ENCODE measurements around the gene B4GALT2. TPM values are rescaled to one million over a fixed set of nuclear protein-coding genes. Genes with fewer than 3 reads are reported as not detected.
A peak's percentile ranks its signal among the peaks of the same experiment; 100 is the strongest.

B4GALT2 gene
- total and polyA plus RNA-seq, 9 of the 15 experiments (the other 6 are each of a cell fraction or from before 2014, with no cell fraction given), result 1.3 to 86.8 (median 43.8) TPM

DNA sequence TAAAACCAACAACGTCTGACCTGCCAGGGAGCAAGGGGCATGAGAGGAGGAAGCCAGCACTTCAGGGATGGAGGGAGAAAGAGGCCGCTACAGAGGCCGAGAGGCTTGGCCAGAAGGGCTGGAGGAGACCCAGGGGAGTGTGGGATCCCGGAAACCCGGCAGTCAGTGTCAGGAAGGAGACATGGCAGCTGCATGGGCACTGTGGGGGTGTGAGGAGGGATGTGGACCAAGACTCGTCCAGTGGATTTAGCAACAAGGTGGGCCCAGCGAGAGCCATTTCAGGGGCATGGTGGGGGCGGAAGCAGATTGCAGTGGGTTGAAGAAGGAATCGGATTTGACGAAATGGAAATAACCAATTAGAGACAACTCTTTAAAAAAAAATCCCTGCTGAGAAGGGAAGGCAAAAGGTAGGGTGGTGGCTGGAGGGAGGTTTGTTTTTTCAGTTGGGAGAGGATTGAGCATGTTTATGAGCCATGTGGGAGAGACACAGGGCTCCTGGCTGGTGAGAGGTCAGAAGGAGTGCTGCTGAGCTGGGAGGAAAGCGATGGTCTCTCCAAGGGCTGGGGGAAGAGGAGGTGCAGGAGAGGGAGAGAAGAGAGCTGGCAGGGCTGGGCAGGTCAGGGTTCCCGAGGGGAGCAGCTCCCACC, 4.4 kb downstream of the B4GALT2 start:
- Histone ChIP-seq H3K36me3 (ENCODE audit: control insufficient read depth, insufficient read depth, low read length) (peaks cover 72% of the 10 kb centered on the region; the same call in 2 of the 3 replicates), H3K4me3 (no peak overlapping the region), H3K9ac (ENCODE audit: insufficient read depth in 1 of 2, low read depth in 2 of 2, low read length in 2 of 2) (peak overlapping the region in 1 of 2 experiments; percentile 99; a peak in 2 of 4 replicates), H3K4me2 (ENCODE audit: insufficient read depth, low read length) (no peak overlapping the region), H3K4me1 (replicated peaks in 1 of 2; ENCODE audit: control insufficient read depth in 2 of 2, insufficient read depth in 2 of 2, low read length in 2 of 2) (peaks cover 21 to 56% of the 10 kb centered on the region in 2 experiments), H3K9me3 (replicated peaks; ENCODE audit: control insufficient read depth, insufficient read depth, low read depth, low read length) (no peaks in the 10 kb centered on the region), H3K27ac (ENCODE audit: extremely low read depth, low read depth, low read length) (no peak overlapping the region), H2AFZ (ENCODE audit: low read depth, low read length) (no peak overlapping the region), H4K20me1 (replicated peaks; ENCODE audit: control insufficient read depth, insufficient read depth, low read length) (0 out of 2 replicates have a peak, but pooled peaks cover 9% of the 10 kb centered on the region), H3K27me3 (ENCODE audit: control insufficient read depth in 2 of 2, insufficient read depth in 2 of 2, low read length in 2 of 2) (no peaks in the 10 kb centered on the region), H3K9me1 (ENCODE audit: control insufficient read depth, insufficient read depth, low read length) (peaks cover 14% of the 10 kb centered on the region), H3K79me2 (ENCODE audit: control insufficient read depth, insufficient read depth, low read length) (peaks cover 46% of the 10 kb centered on the region)
- ChIA-PET POLR2A (interaction anchor here (0.6 to 1.2 kb wide), 4 partner anchors 8 to 65 kb away, joined by 3 to 6 read pairs (median 3); no protein-coding TSS in a partner anchor), CTCF (ENCODE audit: low intra/inter-chr PET ratio) (no interaction called here)
- DNase-seq (ENCODE audit: extremely low read depth in 1 of 4, low spot score in 3 of 4), result no peak
- no peak for TF ChIP-seq ZNF232 (CRISPR knock-in tag; IDR thresholded peaks at IDR 0.05)
- TF ChIP-seq, protein P1, sequence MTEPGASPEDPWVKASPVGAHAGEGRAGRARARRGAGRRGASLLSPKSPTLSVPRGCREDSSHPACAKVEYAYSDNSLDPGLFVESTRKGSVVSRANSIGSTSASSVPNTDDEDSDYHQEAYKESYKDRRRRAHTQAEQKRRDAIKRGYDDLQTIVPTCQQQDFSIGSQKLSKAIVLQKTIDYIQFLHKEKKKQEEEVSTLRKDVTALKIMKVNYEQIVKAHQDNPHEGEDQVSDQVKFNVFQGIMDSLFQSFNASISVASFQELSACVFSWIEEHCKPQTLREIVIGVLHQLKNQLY (CRISPR knock-in tag; conservative IDR thresholded peaks at IDR 0.05), result no peak
- no peak for TF ChIP-seq XRCC5 (IDR thresholded peaks at IDR 0.05; ENCODE audit: low read depth, low read length)
- no peak for TF ChIP-seq FUS (optimal IDR thresholded peaks at IDR 0.05; ENCODE audit: low read depth, low read length)
- no peak for TF ChIP-seq PTBP1 (IDR thresholded peaks at IDR 0.05; ENCODE audit: low read depth, low read length)
- TF ChIP-seq, protein P2, sequence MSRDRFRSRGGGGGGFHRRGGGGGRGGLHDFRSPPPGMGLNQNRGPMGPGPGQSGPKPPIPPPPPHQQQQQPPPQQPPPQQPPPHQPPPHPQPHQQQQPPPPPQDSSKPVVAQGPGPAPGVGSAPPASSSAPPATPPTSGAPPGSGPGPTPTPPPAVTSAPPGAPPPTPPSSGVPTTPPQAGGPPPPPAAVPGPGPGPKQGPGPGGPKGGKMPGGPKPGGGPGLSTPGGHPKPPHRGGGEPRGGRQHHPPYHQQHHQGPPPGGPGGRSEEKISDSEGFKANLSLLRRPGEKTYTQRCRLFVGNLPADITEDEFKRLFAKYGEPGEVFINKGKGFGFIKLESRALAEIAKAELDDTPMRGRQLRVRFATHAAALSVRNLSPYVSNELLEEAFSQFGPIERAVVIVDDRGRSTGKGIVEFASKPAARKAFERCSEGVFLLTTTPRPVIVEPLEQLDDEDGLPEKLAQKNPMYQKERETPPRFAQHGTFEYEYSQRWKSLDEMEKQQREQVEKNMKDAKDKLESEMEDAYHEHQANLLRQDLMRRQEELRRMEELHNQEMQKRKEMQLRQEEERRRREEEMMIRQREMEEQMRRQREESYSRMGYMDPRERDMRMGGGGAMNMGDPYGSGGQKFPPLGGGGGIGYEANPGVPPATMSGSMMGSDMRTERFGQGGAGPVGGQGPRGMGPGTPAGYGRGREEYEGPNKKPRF (IDR thresholded peaks at IDR 0.05; ENCODE audit: low read depth, low read length), result no peak
- TF ChIP-seq ATF7 (IDR thresholded peaks at IDR 0.05), result no peak
- TF ChIP-seq DNMT1 (IDR thresholded peaks at IDR 0.05), result no peak
- TF ChIP-seq ZNF431 (CRISPR knock-in tag; IDR thresholded peaks at IDR 0.05), result no peak
- TF ChIP-seq ZNF764 (CRISPR knock-in tag; IDR thresholded peaks at IDR 0.05; ENCODE audit: low read depth), result no peak
- in situ Hi-C loops (cut with MboI), result no loop called here
- intact Hi-C loops (cut with micrococcal nuclease), result no loop called here
- 94% methylated on average over 11 of the region's 12 CpGs for WGBS (ENCODE audit: insufficient coverage, low coverage, missing lambda C conversion rate)
- no peak for FAIRE-seq
- BruUV-seq (replicated peaks), result no TSS peak
- ATAC-seq, result no peak

Measured in K562 (cell line).